HCT116 (cell line): ENCODE results near the gene THSD1.

Source experiments
- CEBPB ChIP-seq: IDR thresholded peaks from 2 replicates; pipeline ENCODE4 v1.6.1; 2012; ENCODE audit warnings: low read depth
- CTCF ChIP-seq, 3 experiments: fragments of 200-600 bp in 1 of 3; sonication (generic) in 1 of 3; IDR thresholded peaks in 2 of 3; conservative IDR thresholded peaks in 1 of 3; 2 replicates each; pipeline ENCODE4 v1.5.1; 2012 to 2017; ENCODE audit warnings: low read depth in 2 of 3, low read length in 2 of 3, antibody characterized with exemption in 1 of 3, borderline replicate concordance in 1 of 3, control low read depth in 1 of 3, mild to moderate bottlenecking in 1 of 3, mixed read lengths in 1 of 3, mixed run types in 1 of 3, moderate library complexity in 1 of 3; ENCODE audit not compliant: insufficient read depth in 1 of 3
- EZH2 ChIP-seq: fragments of 200-600 bp; sonication (generic); IDR thresholded peaks from 2 replicates; pipeline ENCODE4 v1.6.1; 2017; ENCODE audit warnings: antibody characterized with exemption, mixed run types
- EZH2phosphoT487 ChIP-seq: fragments of 200-600 bp; IDR thresholded peaks from 2 replicates; pipeline ENCODE4 v1.6.1; 2018; ENCODE audit warnings: antibody characterized with exemption, borderline replicate concordance
- JUND ChIP-seq: IDR thresholded peaks from 2 replicates; pipeline ENCODE4 v1.6.1; 2012
- POLR2A ChIP-seq: IDR thresholded peaks from 2 replicates; pipeline ENCODE4 v1.7.0; 2011; ENCODE audit warnings: borderline replicate concordance; ENCODE audit not compliant: insufficient read depth, insufficient read length; ENCODE audit errors: extremely low read depth
- POLR2AphosphoS5 ChIP-seq: IDR thresholded peaks from 2 replicates; pipeline ENCODE4 v1.6.1; 2011; ENCODE audit warnings: mild to moderate bottlenecking, low read depth, low read length, moderate library complexity
- RAD21 ChIP-seq: IDR thresholded peaks from 2 replicates; pipeline ENCODE4 v1.6.1; 2012; ENCODE audit warnings: low read depth, mild to moderate bottlenecking
- REST ChIP-seq: IDR thresholded peaks from 2 replicates; pipeline ENCODE4 v1.6.1; 2012; ENCODE audit warnings: low read depth
- SIN3A ChIP-seq: IDR thresholded peaks from 2 replicates; pipeline ENCODE4 v1.6.1; 2012; ENCODE audit warnings: low read depth
- ZBTB33 ChIP-seq: IDR thresholded peaks from 2 replicates; pipeline ENCODE4 v1.6.1; 2011; ENCODE audit warnings: mild to moderate bottlenecking, low read length, moderate library complexity; ENCODE audit not compliant: insufficient replicate concordance; ENCODE audit errors: extremely low read depth
- ZFX ChIP-seq: fragments of 450-650 bp; IDR thresholded peaks from 2 replicates; pipeline ENCODE4 v1.6.1; 2017

- TF ChIP-seq CTCF (IDR thresholded peaks at IDR 0.05 in 2 of 3, conservative IDR thresholded peaks at IDR 0.05 in 1 of 3; ENCODE audit: borderline replicate concordance in 1 of 3, insufficient read depth in 1 of 3, low read depth in 2 of 3, low read length in 2 of 3) = no peak
- TF ChIP-seq ZFX = no peak
- no peak for TF ChIP-seq CEBPB
- TF ChIP-seq POLR2A = no peak
- TF ChIP-seq REST = no peak
- no peak for TF ChIP-seq ZBTB33
- no peak for TF ChIP-seq RAD21
- TF ChIP-seq POLR2AphosphoS5 = no peak
- no peak for TF ChIP-seq SIN3A
- no peak for TF ChIP-seq EZH2
- TF ChIP-seq EZH2phosphoT487 = no peak
- no peak for TF ChIP-seq JUND
Measured at GRCh38 chr13:52366291-52366690, 39.7 kb downstream of the THSD1 start.
